Left ventricle myocardium superior (tissue), 1 donor: ENCODE results near the gene RNF141. TPM values are rescaled to one million over a fixed set of nuclear protein-coding genes. Genes with fewer than 3 reads are reported as not detected.

ENCODE experiments used
- ATAC-seq: fragments of 200-7000 bp; cut with Tn5 transposase; one replicate; pipeline ENCODE4 v1.9.1; 2020; ENCODE audit warnings: mild to moderate bottlenecking, moderate library complexity
- DNase-seq: peaks from one replicate; pipeline ENCODE4 v3.0.0-alpha.2; 2020
- intact Hi-C: fragments of 100-400 bp; cut with micrococcal nuclease; formaldehyde crosslinking; loops from one replicate; pipeline ENCODE4 v1.11.0; 2022
- total RNA-seq: library from RNA; stranded (reverse); fragmentation: NEBNext Ultra II Directional; extraction: Animal tissue kit (Norgen Biotek cat#: 25700); gene quantifications from one replicate; pipeline ENCODE4 v1.2.1, GENCODE V29; 2021
- donor health status: DM: no; HTN: yes; CAD: no; lungs with severe emphysema.

RNF141 gene
- total RNA-seq, 1 donor from 2014 or later = 34.1 TPM

- DNase-seq (no peak), ATAC-seq (no peak)
Measured at GRCh38 chr11:10488121-10488933, 52.7 kb downstream of the RNF141 start.

GRCh38 chr11:10487002-10487647 is 53.9 kb downstream of the RNF141 start:
- no peak for DNase-seq
- ATAC-seq = no peak
- intact Hi-C loops = no loop called here

More at GRCh38 chr11:10488121-10488933, 52.7 kb downstream of the RNF141 start:
- intact Hi-C loops = no loop called here

GRCh38 chr11:10486161-10486840 is 54.7 kb downstream of the RNF141 start:
- DNase-seq (no peak), ATAC-seq (no peak)
- intact Hi-C loops = no loop called here

GRCh38 chr11:10485646-10486045 is 55.3 kb downstream of the RNF141 start:
- no peak for DNase-seq
- no peak for ATAC-seq
- intact Hi-C loops = no loop called here

DNA sequence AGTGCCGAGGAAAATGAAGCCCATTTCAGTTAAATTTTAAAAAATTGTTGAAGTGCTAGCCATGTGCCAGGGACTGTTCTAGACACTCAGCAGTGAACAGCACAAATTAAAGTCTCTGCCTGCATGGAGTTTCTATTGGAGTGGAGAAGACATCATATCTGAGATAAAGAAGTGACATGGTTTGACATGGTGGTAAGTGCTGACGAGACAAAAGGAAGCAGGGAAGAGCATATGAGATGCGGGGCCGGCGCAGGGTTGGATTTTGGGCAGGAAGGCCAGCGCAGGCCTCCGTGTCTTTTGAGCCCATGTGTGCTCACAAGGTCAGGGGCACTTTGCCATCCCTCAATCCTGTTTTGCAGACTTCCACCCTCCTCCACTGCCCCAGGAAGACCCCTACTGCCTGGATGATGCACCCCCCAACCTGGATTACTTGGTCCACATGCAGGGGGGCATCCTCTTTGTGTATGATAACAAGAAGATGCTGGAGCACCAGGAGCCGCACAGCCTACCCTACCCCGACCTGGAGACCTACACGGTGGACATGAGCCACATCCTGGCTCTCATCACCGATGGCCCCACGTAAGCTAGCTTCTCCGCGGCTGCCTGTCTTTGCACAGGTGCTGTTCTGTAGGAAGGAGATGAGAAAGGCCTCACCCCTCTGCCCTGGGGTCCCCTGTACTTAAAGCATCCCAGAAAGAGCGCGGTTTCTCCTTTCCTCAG is 56.4 kb downstream of the RNF141 start:
- intact Hi-C loops = no loop called here
- DNase-seq = no peak
- no peak for ATAC-seq

- intact Hi-C loops = no loop called here
- DNase-seq (no peak), ATAC-seq (no peak)
Measured at GRCh38 chr11:10483584-10483983, 57.4 kb downstream of the RNF141 start.

DNA sequence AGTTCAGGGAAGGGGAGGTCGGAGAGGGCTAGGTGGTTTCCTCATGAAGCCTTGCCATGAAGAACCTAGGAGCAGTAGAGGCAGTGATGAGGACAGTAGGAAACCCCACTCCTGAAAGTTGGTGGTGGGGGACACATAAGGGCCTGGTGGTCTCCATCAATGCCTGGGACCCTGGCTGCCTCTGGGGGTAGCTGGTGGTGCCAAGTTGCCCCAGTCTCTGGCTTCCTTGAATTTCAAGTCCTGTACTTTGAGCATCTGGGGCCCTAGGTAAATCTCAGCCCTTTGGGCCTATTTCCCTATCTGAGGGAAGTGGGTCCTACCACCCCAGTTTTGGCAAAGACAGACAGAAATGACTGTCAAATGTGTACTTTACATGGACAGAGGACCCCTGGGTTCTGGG is 57.8 kb downstream of the RNF141 start:
- intact Hi-C loops = no loop called here
- DNase-seq = no peak
- no peak for ATAC-seq

- DNase-seq (no peak), ATAC-seq (no peak)
- intact Hi-C loops = no loop called here
Measured at GRCh38 chr11:10481560-10482349, 59.2 kb downstream of the RNF141 start.

DNA sequence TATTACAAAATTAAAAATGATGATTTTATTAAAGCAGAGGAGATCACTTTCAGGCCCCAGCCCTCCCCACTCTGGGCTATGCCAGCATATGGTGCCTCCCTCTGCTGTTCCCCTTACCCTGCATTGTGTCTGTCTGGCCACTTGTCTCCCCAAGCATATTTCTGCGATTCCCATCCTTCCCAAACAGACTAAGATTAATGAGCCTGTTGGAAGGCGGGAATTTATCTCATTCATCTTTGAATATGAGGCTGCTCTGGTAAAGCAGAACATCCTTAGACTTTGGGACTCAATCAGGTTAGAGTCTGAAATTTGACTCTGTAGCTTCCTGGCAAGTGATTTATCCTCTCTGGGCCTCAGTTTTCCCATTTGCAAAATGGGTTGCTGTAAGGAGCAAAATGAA is 60.2 kb downstream of the RNF141 start:
- ATAC-seq = no peak
- no peak for DNase-seq
- intact Hi-C loops = no loop called here

DNA sequence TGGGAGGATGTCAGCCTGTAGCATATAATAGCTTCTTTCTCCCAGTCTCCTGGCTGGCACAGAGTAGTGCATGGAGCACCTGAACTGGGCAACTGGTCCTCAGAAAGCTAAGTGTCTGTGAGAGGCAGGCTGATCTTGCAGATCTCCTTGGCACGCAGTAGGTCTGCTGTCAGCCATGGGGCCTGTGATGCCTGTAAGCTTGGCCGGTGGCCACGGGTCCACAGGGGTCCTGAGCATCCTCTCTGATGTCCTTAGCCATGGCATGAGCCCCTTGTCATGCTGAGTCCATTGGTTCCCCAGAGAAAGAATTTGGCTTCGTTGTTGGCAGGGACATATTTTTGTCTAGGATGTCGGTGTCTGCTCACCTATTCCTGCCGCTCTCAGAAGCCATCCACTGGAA is 61.0 kb downstream of the RNF141 start:
- intact Hi-C loops = no loop called here
- ATAC-seq (no peak), DNase-seq (no peak)

DNA sequence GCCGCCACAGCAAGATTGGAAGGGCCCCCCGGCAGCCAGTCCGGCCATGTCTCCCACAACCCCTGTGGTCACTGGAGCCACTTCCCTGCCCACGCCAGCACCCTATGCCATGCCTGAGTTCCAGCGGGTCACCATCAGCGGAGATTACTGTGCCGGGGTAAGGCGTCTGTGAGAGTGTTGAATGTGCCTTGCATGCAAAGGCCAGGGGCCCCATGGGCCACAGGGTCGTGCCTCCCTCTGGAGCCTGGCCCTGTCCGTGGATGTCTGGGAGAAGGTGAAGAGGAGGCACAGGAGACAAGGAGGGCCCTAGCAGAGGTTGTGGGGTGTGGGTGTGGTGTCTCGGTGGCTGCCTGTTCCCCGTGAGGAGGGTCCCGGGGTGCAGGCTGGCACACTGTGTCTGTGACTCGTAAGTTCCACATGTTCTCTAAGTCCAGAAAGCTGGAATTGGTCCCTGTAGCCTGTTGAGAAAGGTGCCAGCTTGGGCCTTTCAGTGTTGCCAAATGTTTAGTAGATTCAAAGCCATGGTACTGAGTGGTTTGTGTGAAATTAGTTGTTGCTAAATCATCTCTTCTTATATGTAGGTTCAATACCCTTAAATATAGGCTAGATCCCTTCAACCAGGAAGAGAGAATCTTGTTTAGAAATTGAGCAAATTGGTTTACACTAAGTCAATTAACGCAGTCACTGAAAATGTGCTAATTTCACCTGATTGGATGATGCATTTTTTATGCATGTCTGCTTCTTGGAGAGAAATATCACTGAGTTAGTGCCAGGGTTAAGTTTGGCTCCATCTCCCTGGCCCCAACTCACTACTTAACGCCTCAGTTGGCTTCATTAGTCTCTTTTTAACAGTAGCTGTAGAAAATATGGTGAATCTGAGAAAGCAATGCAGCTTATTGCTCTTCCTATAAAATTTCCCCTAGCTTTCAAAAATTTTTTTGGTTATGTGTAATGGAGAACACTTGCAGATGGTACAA is 62.1 kb downstream of the RNF141 start:
- intact Hi-C loops = no loop called here
- DNase-seq = no peak
- ATAC-seq = peak; percentile 32

- intact Hi-C loops = no loop called here
- DNase-seq (no peak), ATAC-seq (no peak)
Measured at GRCh38 chr11:10478066-10478465, 62.9 kb downstream of the RNF141 start.

- DNase-seq (no peak), ATAC-seq (no peak)
- intact Hi-C loops = no loop called here
Measured at GRCh38 chr11:10477690-10478046, 63.3 kb downstream of the RNF141 start.

GRCh38 chr11:10476927-10477689 is 63.9 kb downstream of the RNF141 start:
- DNase-seq (no peak), ATAC-seq (no peak)
- intact Hi-C loops = no loop called here

DNA sequence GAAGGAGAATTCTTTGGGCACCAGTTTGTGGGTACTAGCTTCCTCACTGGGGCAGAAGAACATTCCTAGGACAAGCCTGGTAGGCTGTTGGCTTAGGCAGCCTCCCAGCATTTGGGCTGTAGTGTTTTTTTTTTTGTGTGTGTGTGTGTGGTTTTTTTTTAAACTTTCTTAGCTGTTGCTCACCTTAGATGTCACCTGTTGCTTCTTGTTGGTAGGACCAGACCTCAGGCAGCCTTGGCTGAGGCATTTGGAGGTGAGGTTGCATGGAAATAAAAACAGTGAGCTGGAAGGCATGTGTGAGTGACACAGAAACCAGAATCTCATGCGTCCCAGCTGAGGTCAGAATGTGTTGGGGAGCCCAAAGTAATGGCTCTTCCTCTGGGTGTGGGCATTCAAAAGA is 64.6 kb downstream of the RNF141 start:
- ATAC-seq = no peak
- intact Hi-C loops = no loop called here
- no peak for DNase-seq

GRCh38 chr11:10474551-10474950 is 66.4 kb downstream of the RNF141 start:
- DNase-seq (no peak), ATAC-seq (no peak)
- intact Hi-C loops = no loop called here

- intact Hi-C loops = no loop called here
- ATAC-seq (no peak), DNase-seq (no peak)
Measured at GRCh38 chr11:10473371-10473770, 67.6 kb downstream of the RNF141 start.
